CD14-positive monocyte (primary cell): ENCODE data around the gene PTPRE. TPM values are rescaled to one million over a fixed set of nuclear protein-coding genes. Genes with fewer than 3 reads are reported as not detected.

Source experiments
- DNase-seq, 3 donors: peaks; one replicate each; pipeline ENCODE4 v3.0.0-alpha.2; 2011 to 2022
- H2AFZ ChIP-seq: 2 replicates; pipeline ENCODE4 v1.6.0; 2012; ENCODE audit warnings: mild to moderate bottlenecking, low read depth, low read length, inconsistent platforms; ENCODE audit not compliant: insufficient read depth, poor library complexity, severe bottlenecking
- H3K27ac ChIP-seq, 2 donors: 1 replicate in 1 of 2; 2 replicates in 1 of 2; pipeline ENCODE4 v1.5.1; 2012 to 2013; ENCODE audit warnings: low read length in 2 of 2, control low read depth in 1 of 2, inconsistent platforms in 1 of 2, low read depth in 1 of 2, mild to moderate bottlenecking in 1 of 2
- H3K27me3 ChIP-seq, 2 donors: one replicate each; pipeline versions ENCODE4 v1.6.0 to v1.6.1; 2011 to 2013; ENCODE audit warnings: low read length in 2 of 2; ENCODE audit not compliant: control insufficient read depth in 2 of 2, insufficient read depth in 2 of 2
- H3K36me3 ChIP-seq, 2 donors: replicated peaks in 1 of 2; 1 replicate in 1 of 2; 2 replicates in 1 of 2; pipeline versions ENCODE4 v1.5.1 to v1.6.1; 2012 to 2013; ENCODE audit warnings: low read length in 2 of 2, control low read depth in 1 of 2, inconsistent platforms in 1 of 2, mild to moderate bottlenecking in 1 of 2; ENCODE audit not compliant: insufficient read depth in 2 of 2, control insufficient read depth in 1 of 2
- H3K4me1 ChIP-seq, 2 donors: 1 replicate in 1 of 2; 2 replicates in 1 of 2; pipeline versions ENCODE4 v1.5.1 to v1.6.1; 2012 to 2013; ENCODE audit warnings: low read length in 2 of 2, control low read depth in 1 of 2, inconsistent platforms in 1 of 2, mild to moderate bottlenecking in 1 of 2, moderate library complexity in 1 of 2; ENCODE audit not compliant: insufficient read depth in 2 of 2, control insufficient read depth in 1 of 2
- H3K4me2 ChIP-seq: replicated peaks from 2 replicates; pipeline ENCODE3; 2012; ENCODE audit warnings: low read length, moderate library complexity, mild to moderate bottlenecking; ENCODE audit not compliant: poor library complexity, severe bottlenecking; ENCODE audit errors: extremely low read depth
- H3K4me3 ChIP-seq, 3 experiments: fragments of 200-600 bp in 1 of 3; sonication (generic) in 1 of 3; replicated peaks in 1 of 3; 1 replicate in 2 of 3; 2 replicates in 1 of 3; pipeline ENCODE4 v1.5.1; 2011 to 2013; ENCODE audit warnings: low read length in 3 of 3, mild to moderate bottlenecking in 3 of 3, control low read depth in 2 of 3, low read depth in 2 of 3, inconsistent platforms in 1 of 3, moderate library complexity in 1 of 3
- H3K79me2 ChIP-seq: 2 replicates; pipeline ENCODE4 v1.6.0; 2012; ENCODE audit warnings: mild to moderate bottlenecking, control low read depth, inconsistent platforms, low read length, moderate library complexity; ENCODE audit not compliant: insufficient read depth
- H3K9ac ChIP-seq: 2 replicates; pipeline ENCODE4 v1.6.0; 2017; ENCODE audit warnings: low read length, mild to moderate bottlenecking; ENCODE audit not compliant: insufficient read depth, poor library complexity, severe bottlenecking
- H3K9me3 ChIP-seq, 2 donors: replicated peaks in 1 of 2; 1 replicate in 1 of 2; 2 replicates in 1 of 2; pipeline versions ENCODE4 v1.5.1 to v1.6.1; 2012 to 2013; ENCODE audit warnings: low read length in 2 of 2, control low read depth in 1 of 2; ENCODE audit not compliant: control insufficient read depth in 1 of 2, insufficient read depth in 1 of 2
- H4K20me1 ChIP-seq: 2 replicates; pipeline ENCODE4 v1.6.0; 2012; ENCODE audit warnings: mild to moderate bottlenecking, low read length, control low read depth, moderate library complexity; ENCODE audit not compliant: insufficient read depth
- H3K27ac Mint-ChIP-seq, 7 donors: one replicate each; pipeline ENCODE4 v1.8.0; 2020; ENCODE audit warnings: mild to moderate bottlenecking in 7 of 7, mixed read lengths in 7 of 7, moderate library complexity in 6 of 7, inconsistent platforms in 2 of 7
- H3K27me3 Mint-ChIP-seq, 3 donors: one replicate each; pipeline ENCODE4 v1.8.0; 2021 to 2022; ENCODE audit warnings: low read depth in 3 of 3, mild to moderate bottlenecking in 3 of 3, mixed read lengths in 3 of 3, moderate library complexity in 3 of 3, inconsistent platforms in 1 of 3
- H3K36me3 Mint-ChIP-seq, 2 donors: one replicate each; pipeline ENCODE4 v1.8.0; 2020; ENCODE audit warnings: mixed read lengths in 2 of 2, inconsistent platforms in 1 of 2, mild to moderate bottlenecking in 1 of 2
- H3K4me1 Mint-ChIP-seq: one replicate; pipeline ENCODE4 v1.8.0; 2020; ENCODE audit warnings: mild to moderate bottlenecking, mixed read lengths
- H3K4me3 Mint-ChIP-seq, 2 donors: one replicate each; pipeline ENCODE4 v1.8.0; 2020; ENCODE audit warnings: mild to moderate bottlenecking in 2 of 2, mixed read lengths in 2 of 2, moderate library complexity in 1 of 2
- H3K9me3 Mint-ChIP-seq, 7 donors: one replicate each; pipeline ENCODE4 v1.8.0; 2020 to 2022; ENCODE audit warnings: mixed read lengths in 7 of 7, mild to moderate bottlenecking in 6 of 7, moderate library complexity in 6 of 7, inconsistent platforms in 2 of 7
- CTCF ChIP-seq: fragments of 200-600 bp; IDR thresholded peaks from one replicate; pipeline ENCODE4 v1.8.0; 2022; ENCODE audit warnings: antibody characterized with exemption, mild to moderate bottlenecking
- WGBS: methylation state at CpG from one replicate; pipeline ENCODE4 v1.1.5; 2013; ENCODE audit warnings: missing lambda C conversion rate; ENCODE audit not compliant: insufficient coverage; 5-methylcytosine and 5-hydroxymethylcytosine counted together
- intact Hi-C, 2 donors: fragments of 100-400 bp; cut with micrococcal nuclease; formaldehyde crosslinking; loops; one replicate each; pipeline versions ENCODE4 v1.15.0 to v1.15.1; 2023
- polyA plus RNA-seq, 3 donors: library from polyadenylated mRNA; depleted of rRNA in 1 of 3; unstranded in 2 of 3; stranded (reverse) in 1 of 3; fragments of 300-500 nt in 2 of 3; fragments of >200 nt in 1 of 3; fragmentation: Illumina TruSeq in 2 of 3; gene quantifications; 1 replicate in 2 of 3; 2 replicates in 1 of 3; pipeline ENCODE4 v1.2.3, GENCODE V29; 2012 to 2021

Gene PTPRE
- polyA plus RNA-seq, 3 donors: 95.2 to 271 (median 125) TPM

- intact Hi-C loops: no loop called here
- H3K27ac ChIP-seq: no peak overlapping the region
- Mint-ChIP-seq H3K36me3 (peaks cover 18 to 24% of the 10 kb centered on the region in 2 donors), H3K4me3 (no peak overlapping the region), H3K9me3 (no peaks in the 10 kb centered on the region), H3K4me1 (peaks cover 64% of the 10 kb centered on the region), H3K27me3 (no peaks in the 10 kb centered on the region), H3K27ac (peak overlapping the region in 2 of 7 donors; percentile 10 to 21)
- H3K27me3 ChIP-seq: no peaks in the 10 kb centered on the region
- peaks cover 14% of the 10 kb centered on the region for H3K79me2 ChIP-seq
- no peak overlapping the region for H2AFZ ChIP-seq
- TF ChIP-seq CTCF: no peak
- 87% methylated on average over 11 of the region's 13 CpGs for WGBS
- H3K9ac ChIP-seq: no peak overlapping the region
- DNase-seq: no peak
- no peaks in the 10 kb centered on the region for H3K36me3 ChIP-seq
- peaks cover 98% of the 10 kb centered on the region for H4K20me1 ChIP-seq
- peaks cover 30 to 38% of the 10 kb centered on the region in 2 donors for H3K4me1 ChIP-seq
- no peak overlapping the region for H3K4me3 ChIP-seq
- H3K9me3 ChIP-seq: no peaks in the 10 kb centered on the region
- H3K4me2 ChIP-seq: no peak overlapping the region
These were observed 94.9 kb downstream of the PTPRE start for GRCh38 chr10:128001849-128002248.

- H3K36me3 ChIP-seq: peaks cover 0 to 7% of the 10 kb centered on the region in 2 donors
- H3K27me3 ChIP-seq: no peaks in the 10 kb centered on the region
- no peak for DNase-seq
- H3K4me1 ChIP-seq: peaks cover 13 to 24% of the 10 kb centered on the region in 2 donors
- WGBS: 96% methylated on average over 4 of the region's 7 CpGs
- H3K4me3 Mint-ChIP-seq: no peak overlapping the region
- no peak overlapping the region for H3K27ac Mint-ChIP-seq
- intact Hi-C loops: no loop called here
- no peak overlapping the region for H3K4me3 ChIP-seq
- H3K79me2 ChIP-seq: peaks cover 14% of the 10 kb centered on the region
- TF ChIP-seq CTCF: no peak
- H2AFZ ChIP-seq: no peak overlapping the region
- H3K9me3 ChIP-seq: no peaks in the 10 kb centered on the region
- H3K27me3 Mint-ChIP-seq: no peaks in the 10 kb centered on the region
- H3K4me1 Mint-ChIP-seq: peaks cover 48% of the 10 kb centered on the region
- no peak overlapping the region for H3K27ac ChIP-seq
- no peak overlapping the region for H3K4me2 ChIP-seq
- H3K36me3 Mint-ChIP-seq: peaks cover 14 to 31% of the 10 kb centered on the region in 2 donors
- H3K9ac ChIP-seq: no peak overlapping the region
- no peaks in the 10 kb centered on the region for H3K9me3 Mint-ChIP-seq
- H4K20me1 ChIP-seq: peaks cover 97% of the 10 kb centered on the region
These were observed 96.6 kb downstream of the PTPRE start for GRCh38 chr10:128003521-128003920.
